Measurements from ENCODE around the gene PLA2G15. TPM values are rescaled to one million over a fixed set of nuclear protein-coding genes. Genes with fewer than 3 reads are reported as not detected.

PLA2G15 gene
- polyA plus RNA-seq, 1 of the 3 experiments (the other 2 are of a cell fraction), result 23.9 TPM

DNA sequence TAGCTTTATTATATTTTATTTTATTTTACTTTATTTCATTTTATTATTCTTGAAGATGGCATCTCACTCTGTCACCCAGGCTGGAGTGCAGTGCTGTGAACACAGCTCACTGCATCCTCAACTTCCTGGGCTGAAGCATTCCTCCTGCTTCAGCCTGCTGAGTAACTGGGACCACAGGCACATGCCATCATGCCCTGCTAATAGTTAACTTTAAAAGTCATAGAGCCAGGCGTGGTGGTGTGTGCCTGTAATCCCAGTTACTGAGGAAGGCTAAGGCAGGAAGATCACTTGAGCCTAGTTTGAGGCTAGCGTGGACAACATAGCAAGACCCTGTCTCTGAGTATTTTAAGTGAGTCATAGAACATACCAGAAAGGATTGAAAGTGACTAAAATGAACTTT lies 47.9 kb upstream of the PLA2G15 start:
- 98% methylated on average over 2 of the region's 2 CpGs for WGBS (ENCODE audit: low lambda C conversion rate)
- H4K20me1 ChIP-seq (ENCODE audit: insufficient read depth), result peaks cover 3% of the 10 kb centered on the region; the same call in 1 of the 2 replicates
- peaks cover 7% of the 10 kb centered on the region for H3K79me2 ChIP-seq (ENCODE audit: insufficient read depth)
- no peak for DNase-seq
- no peak overlapping the region for H3K27ac ChIP-seq (ENCODE audit: low read depth in 2 of 2, low read length in 1 of 2)
- H3K36me3 ChIP-seq (replicated peaks in 1 of 2; ENCODE audit: control insufficient read depth in 1 of 2, insufficient read depth in 2 of 2, low read length in 1 of 2), result peaks cover 0 to 5% of the 10 kb centered on the region in 2 experiments
- no peak overlapping the region for H3K4me3 ChIP-seq (ENCODE audit: low read depth in 2 of 2, low read length in 1 of 2)
- H3K4me2 ChIP-seq, result no peak overlapping the region
- CTCF ChIA-PET, result interaction anchor here (1.4 to 1.6 kb wide), 2 partner anchors 19 to 104 kb away, joined by 3 to 5 read pairs; no protein-coding TSS in a partner anchor
- H3K27me3 ChIP-seq (ENCODE audit: insufficient read depth), result no peaks in the 10 kb centered on the region
- H3K9me2 ChIP-seq, result no peaks in the 10 kb centered on the region
- no peak overlapping the region for H3K9ac ChIP-seq
- POLR2A ChIA-PET, result no interaction called here
- H2AFZ ChIP-seq (ENCODE audit: low read depth), result no peak overlapping the region
- peaks cover 0 to 6% of the 10 kb centered on the region in 2 experiments; a peak in 3 of 4 replicates for H3K4me1 ChIP-seq (ENCODE audit: control insufficient read depth in 1 of 2, insufficient read depth in 2 of 2, low read depth in 1 of 2, low read length in 1 of 2)
- no peaks in the 10 kb centered on the region for H3K9me3 ChIP-seq
- peaks cover 4% of the 10 kb centered on the region for H3F3A ChIP-seq (replicated peaks; ENCODE audit: insufficient read depth)
- TF ChIP-seq RAD21 (IDR thresholded peaks at IDR 0.05; ENCODE audit: low read length), result no peak
- no peak for TF ChIP-seq POLR2AphosphoS5 (IDR thresholded peaks at IDR 0.05; ENCODE audit: low read depth, low read length)
- TF ChIP-seq, protein P1, sequence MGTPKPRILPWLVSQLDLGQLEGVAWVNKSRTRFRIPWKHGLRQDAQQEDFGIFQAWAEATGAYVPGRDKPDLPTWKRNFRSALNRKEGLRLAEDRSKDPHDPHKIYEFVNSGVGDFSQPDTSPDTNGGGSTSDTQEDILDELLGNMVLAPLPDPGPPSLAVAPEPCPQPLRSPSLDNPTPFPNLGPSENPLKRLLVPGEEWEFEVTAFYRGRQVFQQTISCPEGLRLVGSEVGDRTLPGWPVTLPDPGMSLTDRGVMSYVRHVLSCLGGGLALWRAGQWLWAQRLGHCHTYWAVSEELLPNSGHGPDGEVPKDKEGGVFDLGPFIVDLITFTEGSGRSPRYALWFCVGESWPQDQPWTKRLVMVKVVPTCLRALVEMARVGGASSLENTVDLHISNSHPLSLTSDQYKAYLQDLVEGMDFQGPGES (IDR thresholded peaks at IDR 0.05; ENCODE audit: low read depth, low read length), result no peak
- no peak for TF ChIP-seq RFX5 (IDR thresholded peaks at IDR 0.05; ENCODE audit: low read length)
- TF ChIP-seq RXRA (IDR thresholded peaks at IDR 0.05; ENCODE audit: borderline replicate concordance, low read depth), result no peak
- TF ChIP-seq CHD2 (IDR thresholded peaks at IDR 0.05; ENCODE audit: low read length, partially characterized antibody), result no peak
- TF ChIP-seq, protein P2, sequence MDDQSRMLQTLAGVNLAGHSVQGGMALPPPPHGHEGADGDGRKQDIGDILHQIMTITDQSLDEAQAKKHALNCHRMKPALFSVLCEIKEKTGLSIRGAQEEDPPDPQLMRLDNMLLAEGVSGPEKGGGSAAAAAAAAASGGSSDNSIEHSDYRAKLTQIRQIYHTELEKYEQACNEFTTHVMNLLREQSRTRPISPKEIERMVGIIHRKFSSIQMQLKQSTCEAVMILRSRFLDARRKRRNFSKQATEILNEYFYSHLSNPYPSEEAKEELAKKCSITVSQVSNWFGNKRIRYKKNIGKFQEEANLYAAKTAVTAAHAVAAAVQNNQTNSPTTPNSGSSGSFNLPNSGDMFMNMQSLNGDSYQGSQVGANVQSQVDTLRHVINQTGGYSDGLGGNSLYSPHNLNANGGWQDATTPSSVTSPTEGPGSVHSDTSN (IDR thresholded peaks at IDR 0.05), result no peak
- no peak for TF ChIP-seq FOXM1 (IDR thresholded peaks at IDR 0.05; ENCODE audit: low read depth)
- TF ChIP-seq JUND (IDR thresholded peaks at IDR 0.05), result no peak
- no peak for TF ChIP-seq SMC3 (IDR thresholded peaks at IDR 0.05; ENCODE audit: low read depth, low read length)
- no peak for TF ChIP-seq FOSL2 (IDR thresholded peaks at IDR 0.05; ENCODE audit: borderline replicate concordance, low read depth)
- TF ChIP-seq RCOR1 (IDR thresholded peaks at IDR 0.05; ENCODE audit: low read length), result no peak

DNA sequence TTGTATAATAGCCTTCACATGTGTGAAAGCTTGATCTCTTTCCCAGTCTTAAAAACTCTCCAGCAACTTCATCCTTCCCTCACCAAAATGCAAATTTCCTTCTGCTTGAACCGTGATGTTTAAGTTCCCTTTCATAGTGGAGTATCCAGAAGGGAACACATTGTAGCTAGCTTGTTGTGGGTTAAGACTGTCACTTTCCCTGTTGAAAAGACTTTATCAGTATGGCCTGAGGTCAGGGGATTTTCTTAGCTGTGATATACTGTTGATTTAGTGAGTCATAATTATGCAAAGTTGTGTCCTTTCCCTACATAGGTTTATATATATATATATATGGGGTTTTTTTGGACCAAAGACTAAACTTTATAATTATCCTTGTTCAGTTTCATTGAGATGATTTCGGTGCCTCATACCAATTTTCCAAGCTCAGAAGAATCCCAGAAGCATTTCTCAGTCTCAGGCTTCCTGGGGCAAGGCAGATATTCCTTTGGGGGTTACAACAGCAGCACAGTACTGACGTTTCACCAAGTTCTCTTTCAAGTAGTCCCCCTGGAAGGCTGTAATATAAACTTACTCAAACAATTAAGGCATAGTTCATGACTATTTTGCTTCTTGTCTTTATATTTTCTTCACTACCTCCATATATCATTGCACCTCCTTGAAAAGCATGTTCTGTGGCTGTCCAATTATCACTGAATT lies 44.9 kb upstream of the PLA2G15 start:
- H3K27me3 ChIP-seq (ENCODE audit: insufficient read depth), result no peaks in the 10 kb centered on the region
- H3K9me2 ChIP-seq, result no peaks in the 10 kb centered on the region
- 62% methylated on average over 3 of the region's 3 CpGs for WGBS (ENCODE audit: low lambda C conversion rate)
- H3K9me3 ChIP-seq, result no peaks in the 10 kb centered on the region
- CTCF ChIA-PET, result interaction anchor here (1.1 to 1.8 kb wide), 3 partner anchors 11 to 106 kb away, joined by 3 to 7 read pairs (median 4); no protein-coding TSS in a partner anchor
- no peak overlapping the region for H3K4me3 ChIP-seq (ENCODE audit: low read depth in 2 of 2, low read length in 1 of 2)
- POLR2A ChIA-PET, result no interaction called here
- no peak overlapping the region for H2AFZ ChIP-seq (ENCODE audit: low read depth)
- H3K4me1 ChIP-seq (ENCODE audit: control insufficient read depth in 1 of 2, insufficient read depth in 2 of 2, low read depth in 1 of 2, low read length in 1 of 2), result peaks cover 0 to 6% of the 10 kb centered on the region in 2 experiments; a peak in 3 of 4 replicates
- H3K36me3 ChIP-seq (replicated peaks in 1 of 2; ENCODE audit: control insufficient read depth in 1 of 2, insufficient read depth in 2 of 2, low read length in 1 of 2), result no peaks in the 10 kb centered on the region
- no peak for DNase-seq
- H3F3A ChIP-seq (replicated peaks; ENCODE audit: insufficient read depth), result peaks cover 4% of the 10 kb centered on the region
- peak overlapping the region in 1 of 2 experiments; percentile 21; a peak in 1 of 4 replicates for H3K27ac ChIP-seq (ENCODE audit: low read depth in 2 of 2, low read length in 1 of 2)
- no peak overlapping the region for H3K9ac ChIP-seq
- H3K4me2 ChIP-seq, result peak overlapping the region; percentile 8; the same call in 1 of the 2 replicates
- peaks cover 3% of the 10 kb centered on the region; the same call in 1 of the 2 replicates for H4K20me1 ChIP-seq (ENCODE audit: insufficient read depth)
- peaks cover 8% of the 10 kb centered on the region for H3K79me2 ChIP-seq (ENCODE audit: insufficient read depth)
- TF ChIP-seq TCF12 (IDR thresholded peaks at IDR 0.05) (no peak), GABPA (IDR thresholded peaks at IDR 0.05; ENCODE audit: low read depth) (no peak)
- TF ChIP-seq, protein P1 (IDR thresholded peaks at IDR 0.05; ENCODE audit: low read depth, low read length), result no peak
